A172 (cell line): Measurements from ENCODE around the gene ASPN. TPM values are rescaled to one million over a fixed set of nuclear protein-coding genes. Genes with fewer than 3 reads are reported as not detected.

Experiments
- DNase-seq: peaks from one replicate; pipeline ENCODE4 v3.0.0-alpha.2; 2015; ENCODE audit warnings: low spot score
- total RNA-seq: library from RNA; depleted of rRNA; stranded (reverse); fragments of >200 nt; shearing (Covaris generic); gene quantifications from 2 replicates; pipeline ENCODE4 v1.2.3, GENCODE V29; 2014; rRNA removed

The ASPN gene
- total RNA-seq = not detected in 2 replicates

DNA sequence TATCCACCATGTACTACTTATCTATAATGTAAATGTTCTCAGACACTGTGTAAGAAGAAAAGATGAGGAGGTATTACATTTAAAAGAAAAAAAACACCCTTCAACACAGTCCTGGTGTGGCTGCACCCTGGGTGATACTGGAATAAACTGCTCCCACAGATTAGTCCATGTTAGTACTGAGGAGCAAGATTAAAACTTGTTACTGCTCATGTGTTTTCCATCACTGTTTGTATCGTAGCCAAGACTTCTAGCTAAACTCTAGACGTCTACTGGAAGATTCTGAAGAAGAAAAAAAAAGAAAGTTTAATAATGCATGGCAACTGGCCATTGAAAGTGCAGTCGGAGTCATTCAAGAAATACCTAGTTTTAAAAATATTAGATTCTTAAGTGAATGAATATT is at the start of gene ASPN:
Gene ASPN, minus strand, starts transcription at position 178 of the 400 bp plus-strand sequence.
- DNase-seq = no peak

DNA sequence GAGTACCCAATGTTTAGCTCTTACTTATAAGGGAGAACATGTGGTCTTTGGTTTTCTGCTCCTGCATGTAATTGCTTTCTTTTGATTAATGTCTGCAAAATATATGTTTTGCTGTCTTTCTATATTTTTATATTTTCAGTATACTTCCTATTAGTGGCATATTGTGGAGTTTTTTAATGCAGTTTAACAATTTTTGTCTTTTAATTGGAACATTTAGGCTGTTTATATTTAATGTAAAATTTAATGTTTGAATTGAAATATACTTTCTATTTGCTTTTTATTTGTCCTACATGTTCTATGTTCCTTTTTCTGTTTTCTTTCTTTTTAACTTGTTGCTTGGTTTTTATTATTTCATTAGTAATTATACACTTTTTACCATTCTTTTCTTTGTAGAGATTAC is 48.6 kb upstream of the ASPN start:
- no peak for DNase-seq

DNA sequence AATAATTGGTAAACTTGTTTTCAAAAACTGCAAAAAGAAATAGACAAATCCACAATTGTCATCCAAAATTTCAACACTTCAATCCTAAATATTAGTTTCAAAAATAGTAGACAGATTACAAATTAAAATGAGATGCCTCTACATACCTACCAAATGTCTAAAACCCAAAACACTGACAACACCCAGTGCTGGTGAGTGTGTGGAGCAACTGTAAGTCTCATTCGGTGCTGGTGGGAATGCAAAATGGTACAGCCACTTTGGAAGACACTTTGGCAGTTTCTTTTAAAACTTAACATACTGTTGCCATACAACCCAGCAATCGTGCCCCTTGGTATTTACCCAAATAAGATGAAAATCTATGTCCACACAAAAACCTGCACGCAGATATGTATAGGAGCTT is 46.8 kb upstream of the ASPN start:
- DNase-seq = no peak

DNA sequence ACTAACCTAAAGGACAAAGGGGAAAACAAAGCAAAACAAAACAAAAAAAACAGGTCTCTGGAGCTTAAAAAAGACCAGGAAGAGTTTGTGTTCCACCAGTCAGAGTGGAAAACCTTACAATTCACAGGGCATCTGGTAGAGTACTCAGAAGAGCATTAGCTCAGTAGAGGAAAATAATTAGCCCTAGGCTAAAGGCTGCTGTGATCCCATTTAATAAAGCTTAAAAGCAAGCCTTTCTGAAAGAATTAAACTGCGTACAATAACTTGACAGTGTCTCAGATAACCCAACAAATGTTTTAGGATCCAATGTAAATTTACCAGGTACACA is 46.2 kb upstream of the ASPN start:
- DNase-seq = no peak

DNA sequence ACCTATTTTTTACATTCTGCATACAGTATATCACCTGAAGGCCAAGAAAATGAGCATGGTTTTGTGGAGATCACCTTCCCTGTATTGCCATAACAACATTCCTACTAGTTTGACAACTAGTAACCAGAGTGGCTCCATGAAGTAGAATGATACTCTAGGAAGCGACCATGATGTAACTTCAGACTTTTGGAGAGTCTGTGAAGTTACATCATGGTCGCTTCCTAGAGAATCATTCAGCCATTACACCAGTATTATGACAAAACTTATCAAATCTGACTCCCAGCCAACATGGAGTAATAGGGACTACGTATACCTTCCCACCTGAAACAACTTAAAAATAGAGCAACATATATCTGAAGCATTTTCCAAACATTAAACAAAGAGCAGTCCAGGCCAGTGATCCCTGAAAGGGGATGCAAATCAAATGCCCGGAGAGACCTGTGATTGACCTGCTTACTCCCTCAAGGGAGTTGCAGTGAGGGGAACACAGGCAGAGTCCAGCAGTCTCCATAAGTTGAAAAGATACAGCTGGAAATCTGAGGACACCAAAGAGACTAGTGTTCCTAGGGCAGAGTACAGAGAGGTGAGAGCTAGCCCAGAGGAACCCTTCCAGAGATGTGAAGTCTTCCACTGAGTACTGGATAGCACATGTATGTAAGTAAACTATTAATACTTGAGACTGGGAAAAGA is 45.7 kb upstream of the ASPN start:
- DNase-seq = no peak

DNA sequence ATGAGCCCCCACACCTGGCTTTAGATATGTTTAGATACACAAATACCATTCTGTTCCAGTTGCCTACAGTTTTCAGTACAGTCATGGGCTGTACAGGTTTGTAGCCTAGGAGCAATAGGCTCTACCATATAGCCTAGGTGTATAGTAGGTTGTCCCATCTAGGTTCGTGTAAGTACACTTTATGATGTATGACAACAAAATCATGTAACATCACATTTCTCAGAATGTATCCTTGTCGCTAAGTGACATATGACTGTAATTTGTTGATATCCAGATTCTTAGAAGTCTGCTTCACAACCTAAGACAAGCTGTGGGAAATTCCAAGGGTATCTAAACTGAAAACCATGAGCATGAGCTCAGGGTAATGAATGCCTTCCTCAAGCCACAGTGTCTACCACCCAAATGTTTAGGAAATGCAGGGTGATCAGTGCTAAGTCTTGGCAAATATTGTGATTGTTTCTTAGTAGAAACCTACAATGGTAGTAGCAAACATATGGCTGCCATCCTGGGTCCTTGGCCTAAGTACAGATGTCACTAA is 45.1 kb upstream of the ASPN start:
- DNase-seq = no peak

DNA sequence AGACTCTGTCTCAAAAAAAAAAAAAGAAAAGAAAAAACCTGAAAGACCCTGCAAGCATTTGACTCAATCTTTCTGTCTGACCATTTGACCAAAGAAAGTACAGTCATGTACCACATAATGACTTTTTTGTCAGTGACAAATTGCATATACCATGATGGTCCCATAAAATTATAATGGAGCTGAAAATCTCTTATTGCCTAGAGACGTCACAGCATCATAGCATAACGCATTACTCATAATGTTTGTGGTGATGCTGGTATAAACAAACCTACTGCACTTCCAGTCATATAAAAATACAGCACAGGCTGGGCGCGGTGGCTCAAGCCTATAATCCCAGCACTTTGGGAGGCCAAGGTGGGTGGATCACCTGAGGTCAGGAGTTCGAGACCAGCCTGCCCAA is 43.0 kb upstream of the ASPN start:
- DNase-seq = peak; percentile 17

DNA sequence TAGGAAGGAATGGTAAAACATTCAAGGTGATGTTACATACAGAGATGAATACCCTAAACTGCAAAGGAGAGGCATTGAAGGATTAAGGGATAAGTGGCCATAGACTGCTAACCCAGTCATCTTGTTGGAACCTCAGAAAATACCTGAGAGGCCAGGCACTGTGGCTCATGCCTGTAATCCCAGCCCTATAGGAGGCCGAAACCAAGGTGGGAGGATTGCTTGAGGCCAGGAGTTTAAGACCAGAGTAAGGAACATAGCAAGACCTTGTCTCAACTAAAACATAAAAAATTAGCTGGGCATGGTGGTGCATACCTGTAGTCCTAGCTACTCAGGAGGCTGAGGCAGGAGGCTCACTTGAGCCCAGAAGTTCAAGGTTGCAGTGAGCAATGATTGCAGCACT is 42.6 kb upstream of the ASPN start:
- no peak for DNase-seq

DNA sequence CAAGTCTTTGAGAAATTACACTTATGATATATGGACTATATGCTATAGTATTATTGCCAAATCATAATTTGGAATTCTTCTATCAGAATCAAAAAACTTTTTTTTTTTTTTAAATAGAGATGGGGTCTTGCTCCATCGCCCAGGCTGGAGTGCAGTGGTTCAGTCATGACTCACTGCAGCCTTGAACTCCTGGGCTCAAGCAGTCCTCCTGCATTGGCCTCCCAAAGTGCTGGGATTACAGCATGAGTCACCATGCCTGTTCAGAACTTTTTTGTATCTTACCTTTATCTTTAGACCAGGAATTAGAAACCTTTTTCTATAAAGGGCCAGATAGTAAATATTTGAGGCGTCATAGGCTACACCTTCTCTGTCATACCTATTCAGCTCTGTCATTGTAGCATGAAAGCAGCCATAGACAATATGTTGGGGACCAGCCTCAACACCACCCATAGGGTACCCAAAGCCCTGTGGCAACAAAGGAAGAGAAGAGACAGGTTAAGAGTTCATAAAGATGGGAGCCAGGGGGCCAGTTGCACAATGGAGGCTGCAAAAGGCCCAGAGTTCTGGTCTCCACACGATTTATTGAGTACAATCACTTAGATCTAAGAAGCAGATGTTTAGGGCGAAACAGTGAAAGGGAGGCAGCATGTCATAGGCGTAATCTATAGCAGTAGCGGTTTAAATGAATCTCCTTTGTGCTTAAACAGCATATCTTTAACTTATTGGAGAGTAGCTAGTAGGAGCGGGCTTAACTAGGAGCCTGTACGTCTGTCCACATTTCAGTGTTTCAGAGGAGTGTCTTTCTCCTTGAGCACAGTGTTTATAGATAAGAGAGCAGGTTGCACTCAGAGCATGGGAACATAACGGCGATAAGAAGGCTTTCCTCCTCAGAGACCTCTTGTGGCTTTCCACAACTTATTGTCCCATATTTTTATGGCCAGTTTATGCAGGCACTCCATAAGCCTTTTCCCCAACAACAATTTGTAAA is 41.0 kb upstream of the ASPN start:
- no peak for DNase-seq

DNA sequence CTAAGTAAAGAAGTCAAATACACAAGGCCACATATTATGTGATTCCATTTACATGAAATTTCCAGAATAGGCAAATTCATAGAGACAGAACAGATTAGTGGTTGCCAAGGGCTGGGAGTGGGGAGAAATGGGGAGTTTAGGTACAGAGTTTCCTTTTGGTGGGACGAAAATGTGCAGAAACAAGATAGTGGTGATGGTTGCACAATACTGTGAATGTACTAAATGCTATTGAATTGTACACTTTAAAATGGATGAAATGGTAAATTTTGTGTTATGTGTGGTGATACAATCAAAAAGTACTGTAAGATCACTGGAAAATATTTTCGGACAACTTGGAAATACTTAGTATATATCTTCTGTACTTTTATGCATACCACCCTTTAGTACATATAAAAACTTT is 38.5 kb upstream of the ASPN start:
- DNase-seq = no peak

DNA sequence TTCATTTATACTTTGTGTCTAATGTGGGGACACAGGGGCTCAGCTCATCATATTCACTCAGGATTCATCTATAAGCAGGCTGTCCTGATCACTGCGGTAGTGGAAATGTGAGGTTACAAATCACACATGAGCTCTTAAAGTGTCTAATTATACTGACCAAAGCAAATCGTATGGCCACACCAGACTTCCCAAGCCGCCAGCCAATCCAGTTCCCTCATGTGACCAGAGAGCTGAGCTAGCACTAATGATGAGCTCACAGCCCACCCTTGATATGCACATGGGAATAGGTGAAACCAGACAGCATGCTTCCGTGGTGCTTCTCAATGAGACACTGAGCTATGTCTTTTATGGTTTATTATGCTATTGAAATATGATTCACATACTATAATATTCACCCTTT is 35.9 kb upstream of the ASPN start:
- DNase-seq = no peak

DNA sequence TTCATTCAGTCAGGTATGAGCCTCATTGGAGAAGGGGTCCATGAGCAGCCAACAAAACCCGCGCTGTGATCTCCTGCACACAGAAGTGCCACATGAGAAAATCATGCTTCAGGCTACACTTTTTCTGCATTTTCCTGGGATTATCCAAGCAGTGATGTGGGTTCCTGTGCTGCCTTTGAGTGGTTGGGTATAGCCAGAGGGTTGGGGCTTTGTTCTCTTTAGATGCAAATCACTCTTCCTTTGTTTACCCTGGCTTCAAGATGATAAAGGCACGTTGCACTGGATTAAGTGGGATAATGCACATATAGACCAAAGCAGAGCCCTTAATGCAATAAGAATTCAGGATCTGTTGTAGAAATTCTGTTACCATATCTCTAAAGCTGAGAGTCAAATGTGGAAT is 34.7 kb upstream of the ASPN start:
- DNase-seq = no peak

DNA sequence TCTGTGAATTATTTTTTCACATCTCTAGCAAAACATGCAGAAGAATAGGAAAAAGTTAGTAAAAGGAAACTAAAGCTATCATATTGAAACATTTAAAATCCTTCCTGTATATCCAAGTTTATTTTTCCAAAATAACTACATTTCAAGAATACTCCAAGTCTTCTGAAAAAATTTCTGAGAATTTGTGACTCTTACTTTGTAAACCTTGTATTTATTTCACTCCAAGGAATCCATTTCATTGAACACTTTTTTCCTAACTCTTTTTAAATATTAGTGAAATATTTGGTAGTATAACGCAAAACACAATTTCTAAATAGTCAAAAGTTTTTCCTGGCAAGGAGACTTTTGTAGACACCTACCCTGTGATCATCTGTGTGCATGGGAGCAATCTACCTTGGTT is 34.2 kb upstream of the ASPN start:
- no peak for DNase-seq

DNA sequence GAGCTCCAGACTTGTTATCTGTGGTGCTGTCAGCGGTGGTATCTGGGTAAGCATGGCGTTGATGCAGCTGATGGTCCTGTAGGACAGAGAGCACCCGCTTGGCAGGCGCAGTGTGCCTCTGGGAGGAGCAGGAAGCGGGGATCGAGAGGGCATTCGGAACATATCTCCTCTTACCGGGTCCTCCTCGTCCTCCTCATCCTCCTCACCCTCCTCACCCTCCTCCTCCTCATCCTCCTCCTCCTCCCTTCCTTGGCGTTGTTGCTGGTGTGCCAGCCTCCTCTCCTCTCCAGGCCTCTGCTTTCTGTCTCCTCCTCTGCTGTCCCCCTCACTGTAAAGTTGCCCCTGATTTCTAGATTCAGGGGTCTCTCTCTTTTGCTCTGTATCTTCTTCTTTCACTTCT is 32.3 kb upstream of the ASPN start:
- DNase-seq = no peak

DNA sequence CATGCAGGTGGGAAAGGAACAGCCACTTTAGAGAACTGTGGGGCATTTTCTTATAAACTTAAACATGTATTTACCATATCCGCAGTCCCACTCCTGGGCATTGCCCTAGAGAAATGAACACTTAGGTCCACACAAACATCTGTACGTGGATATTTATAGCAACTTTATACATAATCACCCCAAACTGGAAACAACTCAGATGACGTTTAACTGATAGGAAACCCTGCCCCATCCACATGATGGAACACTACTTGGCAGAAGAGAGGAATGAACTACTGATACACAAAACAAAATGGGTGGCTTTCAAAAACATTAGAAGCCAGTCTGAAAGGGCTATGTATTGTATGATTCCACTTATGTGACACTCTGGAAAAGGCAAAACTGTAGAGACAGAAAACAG is 31.0 kb upstream of the ASPN start:
- no peak for DNase-seq

DNA sequence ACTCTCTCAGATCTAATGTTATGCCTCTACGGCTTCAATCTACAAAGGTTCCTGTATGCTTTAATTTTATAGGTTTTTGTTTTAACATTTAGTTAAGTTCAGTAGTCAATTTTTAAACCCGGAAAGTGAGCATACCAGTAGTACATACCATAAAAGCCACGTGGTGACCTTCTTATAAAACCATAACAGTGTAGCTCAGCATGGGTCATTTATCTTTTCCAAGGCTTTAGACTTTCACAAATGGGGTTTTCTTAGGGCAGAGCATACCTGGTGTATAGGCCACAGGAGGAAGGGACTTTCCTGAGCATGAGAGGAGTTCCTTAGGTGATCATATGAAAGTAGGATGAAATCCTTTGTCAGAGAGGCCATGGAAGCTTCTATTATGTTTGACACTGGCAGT is 30.3 kb upstream of the ASPN start:
- no peak for DNase-seq

DNA sequence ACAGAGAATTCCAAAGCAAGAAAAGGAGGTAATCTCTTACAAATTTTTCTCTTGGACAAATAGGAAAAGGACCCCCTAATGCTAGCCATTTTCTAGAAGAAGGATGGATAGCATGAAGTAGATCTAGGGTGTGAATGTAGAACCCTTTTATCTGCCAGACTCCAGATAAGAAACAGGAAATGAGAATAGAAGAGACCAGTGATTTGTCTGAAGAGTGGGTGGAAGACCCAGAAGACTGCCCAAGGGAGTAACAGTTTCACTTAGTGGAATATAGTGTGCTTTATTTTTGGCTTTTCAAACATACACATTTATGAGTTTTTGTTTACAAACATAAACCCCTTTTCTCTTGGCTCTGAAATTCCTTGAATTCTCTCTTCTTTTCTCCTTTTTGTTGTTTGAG is 28.4 kb upstream of the ASPN start:
- no peak for DNase-seq

DNA sequence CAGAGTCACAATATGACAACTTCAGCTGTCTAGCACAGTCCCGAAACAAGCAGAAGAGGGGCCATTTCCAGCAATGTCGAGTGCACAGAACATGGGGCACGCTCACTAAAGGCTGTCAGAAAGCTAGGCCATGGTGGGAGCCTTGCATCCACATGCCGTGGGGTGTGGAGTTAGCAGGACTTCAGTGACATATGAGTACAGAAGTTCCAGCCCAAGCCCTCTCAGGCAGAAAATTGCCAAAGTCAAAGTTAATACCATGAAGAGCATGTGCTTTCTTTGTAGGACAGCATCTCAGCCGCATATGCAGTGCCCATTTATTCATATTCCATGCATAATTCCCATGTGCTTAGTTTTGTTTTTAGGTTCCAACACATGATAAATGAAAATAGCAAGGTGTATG is 26.7 kb upstream of the ASPN start:
- no peak for DNase-seq

DNA sequence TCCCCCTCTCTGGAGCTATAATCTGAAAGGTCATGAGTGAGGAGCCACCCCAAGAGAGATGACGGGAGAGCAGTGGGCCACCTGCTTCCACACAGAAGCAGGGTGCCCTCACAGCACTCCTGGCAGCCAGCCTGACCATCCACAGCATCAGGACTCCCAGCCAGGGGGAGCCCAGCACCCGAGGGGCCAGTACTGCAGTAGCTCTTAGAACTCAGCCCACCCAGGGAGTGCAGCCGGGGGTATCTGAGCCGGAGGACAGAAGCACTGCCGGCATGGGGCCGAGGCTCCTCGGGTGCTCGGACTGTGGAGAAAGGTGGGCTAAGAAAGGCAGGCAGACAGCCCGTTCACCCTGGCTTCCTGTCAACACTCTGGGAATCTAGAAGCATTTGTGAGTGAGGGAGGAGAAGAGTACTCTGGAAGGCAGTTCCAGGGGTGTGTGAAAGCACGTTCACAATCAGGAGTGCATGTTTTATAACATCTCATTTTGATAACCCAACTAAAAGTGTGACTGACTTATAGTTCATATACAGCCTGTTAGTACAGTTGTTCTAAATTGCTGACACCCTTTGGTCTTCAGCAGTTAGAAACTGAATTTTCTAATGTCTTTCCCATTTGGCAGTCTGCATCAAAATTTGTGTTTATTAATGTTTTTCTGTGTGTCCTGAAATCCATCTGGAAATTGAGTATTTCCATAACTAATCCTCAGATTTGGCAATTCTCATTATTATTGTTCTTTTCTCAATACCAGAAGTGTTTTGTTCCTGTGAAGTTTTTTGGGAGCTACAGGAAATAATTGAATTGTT is 25.9 kb upstream of the ASPN start:
- no peak for DNase-seq

DNA sequence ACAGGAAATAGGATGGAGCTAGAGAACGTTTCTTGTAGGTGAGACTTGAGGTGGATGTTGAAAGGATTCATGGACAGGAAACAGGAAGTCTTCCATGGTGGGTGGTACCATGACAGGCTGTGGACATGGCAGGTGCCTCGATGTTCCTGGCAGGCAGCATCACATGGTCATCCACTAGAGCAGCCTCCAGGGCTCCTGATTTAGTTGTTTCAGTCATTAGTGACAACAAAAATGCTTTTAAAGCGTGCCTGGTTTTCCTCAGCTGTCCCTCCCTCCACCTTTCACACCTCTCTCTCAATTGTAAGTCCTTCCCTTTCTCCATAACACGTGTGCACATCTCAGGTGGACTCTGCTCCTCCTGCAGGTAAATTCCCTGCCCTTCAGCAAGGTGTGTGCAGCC is 25.2 kb upstream of the ASPN start:
- no peak for DNase-seq

DNA sequence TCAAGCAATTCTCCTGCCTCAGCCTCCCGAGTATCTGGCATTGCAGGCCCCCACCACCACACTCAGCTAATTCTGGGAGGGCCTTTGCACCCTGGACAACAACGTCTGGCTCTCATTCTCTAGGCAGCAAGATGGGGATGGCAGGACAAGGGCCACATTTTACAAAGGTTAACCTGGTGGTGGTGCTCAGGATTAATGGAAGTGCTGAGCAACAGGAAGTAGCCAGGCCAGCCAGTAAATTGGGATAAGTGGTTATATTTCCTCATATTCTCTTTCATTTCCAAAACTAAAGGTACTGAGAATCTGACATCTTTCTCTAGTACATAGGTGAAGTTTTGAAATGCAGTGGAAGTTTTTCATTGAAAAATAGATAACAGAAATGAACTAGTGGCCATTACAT is 24.7 kb upstream of the ASPN start:
- peak; percentile 13 for DNase-seq

DNA sequence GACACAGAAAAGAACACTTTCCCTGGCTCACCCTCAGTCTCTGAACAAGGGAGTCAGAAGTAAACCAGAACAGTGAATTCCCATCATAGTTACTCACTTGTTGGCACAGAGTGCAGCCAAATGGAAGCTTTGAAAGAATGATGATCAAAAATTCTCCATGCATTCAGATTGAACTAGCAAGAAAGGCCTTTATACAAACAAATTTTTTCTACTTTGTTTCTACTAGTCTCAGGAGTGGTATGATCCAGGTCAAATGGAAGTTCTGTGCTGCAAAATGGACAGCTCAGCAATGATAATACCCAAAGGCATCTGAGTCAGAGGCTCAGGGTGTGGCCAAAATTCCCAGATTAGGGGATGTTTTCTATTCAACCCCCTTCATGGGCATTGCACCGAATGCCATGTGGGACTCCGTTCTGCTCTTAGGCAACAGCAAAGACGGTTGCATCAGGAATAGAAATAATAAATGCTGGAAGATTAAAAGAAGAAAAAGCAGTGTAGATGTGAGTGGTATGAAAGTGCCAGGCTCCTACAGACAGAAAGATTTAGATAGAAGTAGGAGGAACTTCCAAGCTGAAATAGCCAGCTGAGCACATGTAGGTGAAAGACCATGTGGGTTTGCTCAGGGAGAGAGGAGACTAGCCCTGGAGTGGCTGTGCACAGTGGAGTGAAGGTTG is 24.0 kb upstream of the ASPN start:
- peak; percentile 74 for DNase-seq
